Measurements from ENCODE around the gene PPP1R14C. TPM values are rescaled to one million over a fixed set of nuclear protein-coding genes. Genes with fewer than 3 reads are reported as not detected.

Gene PPP1R14C
- total RNA-seq, 1 experiment from 2014 or later, result 2.5 TPM

- intact Hi-C loops (cut with micrococcal nuclease; ENCODE audit: unreplicated experiment), result no loop called here
- no peak for TF ChIP-seq CTCF (IDR thresholded peaks at IDR 0.05; ENCODE audit: insufficient read depth in 1 of 2, low read depth in 1 of 2, low read length in 1 of 2, severe bottlenecking in 1 of 2, unreplicated experiment in 1 of 2)
- Mint-ChIP-seq H3K4me1 (ENCODE audit: low read depth, unreplicated experiment) (no peaks in the 10 kb centered on the region), H3K36me3 (ENCODE audit: insufficient read depth, unreplicated experiment) (peaks cover 5% of the 10 kb centered on the region), H3K27ac (ENCODE audit: unreplicated experiment) (no peak overlapping the region), H3K9me3 (ENCODE audit: unreplicated experiment) (no peaks in the 10 kb centered on the region), H3K4me3 (ENCODE audit: unreplicated experiment) (no peak overlapping the region), H3K27me3 (ENCODE audit: insufficient read depth, unreplicated experiment) (no peaks in the 10 kb centered on the region)
- H3K4me3 ChIP-seq (ENCODE audit: low read depth, low read length), result no peak overlapping the region
- H3K4me1 ChIP-seq, result no peaks in the 10 kb centered on the region
- H3K27me3 ChIP-seq (replicated peaks; ENCODE audit: control insufficient read depth, insufficient read depth, low read length), result no peaks in the 10 kb centered on the region
- ChIA-PET CTCF (no interaction called here), POLR2A (no interaction called here)
- DNase-seq, result no peak
- no peaks in the 10 kb centered on the region for H3K36me3 ChIP-seq (ENCODE audit: control insufficient read depth, insufficient read depth, low read length)
- BruUV-seq (replicated peaks), result no TSS peak
- H3K9me3 ChIP-seq, result no peaks in the 10 kb centered on the region
These were observed 22.3 kb downstream of the PPP1R14C start for GRCh38 chr6:150165020-150165702.

- intact Hi-C loops (cut with micrococcal nuclease; ENCODE audit: unreplicated experiment), result no loop called here
These were observed 24.6 kb downstream of the PPP1R14C start for GRCh38 chr6:150167479-150167873.

DNA sequence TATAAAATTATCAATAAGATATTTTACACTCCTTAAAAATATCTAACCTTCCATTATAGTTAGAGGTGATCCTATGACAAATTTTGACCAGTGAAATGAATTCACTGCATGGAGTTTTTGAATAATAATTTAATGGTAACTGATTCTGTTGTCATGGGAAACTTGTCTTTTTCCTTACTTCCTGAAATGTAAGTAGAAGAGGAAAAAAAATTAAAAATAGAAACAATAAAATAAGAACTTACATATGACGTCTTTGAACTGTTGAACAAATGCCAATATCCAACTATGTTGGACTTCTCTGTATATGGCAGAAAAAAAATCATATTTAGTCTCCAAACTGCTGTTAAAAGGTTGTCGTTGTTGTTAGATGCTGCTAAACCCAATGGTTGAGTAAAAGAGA is 26.3 kb downstream of the PPP1R14C start:
- ChIA-PET POLR2A (no interaction called here), CTCF (no interaction called here)
- no TSS peak for BruUV-seq (replicated peaks)
- H3K4me3 ChIP-seq (ENCODE audit: low read depth, low read length), result no peak overlapping the region
- H3K4me1 ChIP-seq, result no peaks in the 10 kb centered on the region
- H3K27ac Mint-ChIP-seq (ENCODE audit: unreplicated experiment), result no peak overlapping the region
- no peaks in the 10 kb centered on the region for H3K9me3 ChIP-seq
- no peaks in the 10 kb centered on the region for H3K27me3 ChIP-seq (replicated peaks; ENCODE audit: control insufficient read depth, insufficient read depth, low read length)
- H3K36me3 ChIP-seq (ENCODE audit: control insufficient read depth, insufficient read depth, low read length), result no peaks in the 10 kb centered on the region
- no peaks in the 10 kb centered on the region for H3K9me3 Mint-ChIP-seq (ENCODE audit: unreplicated experiment)
- H3K36me3 Mint-ChIP-seq (ENCODE audit: insufficient read depth, unreplicated experiment), result peaks cover 5% of the 10 kb centered on the region
- intact Hi-C loops (cut with micrococcal nuclease; ENCODE audit: unreplicated experiment), result no loop called here
- H3K4me1 Mint-ChIP-seq (ENCODE audit: low read depth, unreplicated experiment), result no peaks in the 10 kb centered on the region
- DNase-seq, result no peak
- H3K27me3 Mint-ChIP-seq (ENCODE audit: insufficient read depth, unreplicated experiment), result no peaks in the 10 kb centered on the region
- peak overlapping the region; percentile 87 for H3K4me3 Mint-ChIP-seq (ENCODE audit: unreplicated experiment)
- no peak for TF ChIP-seq CTCF (IDR thresholded peaks at IDR 0.05; ENCODE audit: insufficient read depth in 1 of 2, low read depth in 1 of 2, low read length in 1 of 2, severe bottlenecking in 1 of 2, unreplicated experiment in 1 of 2)

More at GRCh38 chr6:150167479-150167873, 24.6 kb downstream of the PPP1R14C start:
- no peaks in the 10 kb centered on the region for H3K9me3 Mint-ChIP-seq (ENCODE audit: unreplicated experiment)
- ChIA-PET CTCF (interaction anchor here (1.5 kb wide), 1 partner anchor 87 kb away, joined by 4 read pairs; no protein-coding TSS in a partner anchor), POLR2A (no interaction called here)
- Histone ChIP-seq H3K27me3 (replicated peaks; ENCODE audit: control insufficient read depth, insufficient read depth, low read length) (no peaks in the 10 kb centered on the region), H3K36me3 (ENCODE audit: control insufficient read depth, insufficient read depth, low read length) (no peaks in the 10 kb centered on the region), H3K4me3 (ENCODE audit: low read depth, low read length) (no peak overlapping the region), H3K9me3 (no peaks in the 10 kb centered on the region), H3K4me1 (no peaks in the 10 kb centered on the region)
- H3K4me3 Mint-ChIP-seq (ENCODE audit: unreplicated experiment), result peak overlapping the region; percentile 87
- H3K27ac Mint-ChIP-seq (ENCODE audit: unreplicated experiment), result peak overlapping the region; percentile 85
- H3K4me1 Mint-ChIP-seq (ENCODE audit: low read depth, unreplicated experiment), result no peaks in the 10 kb centered on the region
- peak in 1 of 2 experiments; percentile 43 for DNase-seq
- H3K36me3 Mint-ChIP-seq (ENCODE audit: insufficient read depth, unreplicated experiment), result peaks cover 5% of the 10 kb centered on the region
- BruUV-seq (replicated peaks), result no TSS peak
- H3K27me3 Mint-ChIP-seq (ENCODE audit: insufficient read depth, unreplicated experiment), result no peaks in the 10 kb centered on the region
- no peak for TF ChIP-seq CTCF (IDR thresholded peaks at IDR 0.05; ENCODE audit: insufficient read depth in 1 of 2, low read depth in 1 of 2, low read length in 1 of 2, severe bottlenecking in 1 of 2, unreplicated experiment in 1 of 2)

All from Caco-2 (cell line).